ENCODE data around the gene ZW10.

The ZW10 gene

DNA sequence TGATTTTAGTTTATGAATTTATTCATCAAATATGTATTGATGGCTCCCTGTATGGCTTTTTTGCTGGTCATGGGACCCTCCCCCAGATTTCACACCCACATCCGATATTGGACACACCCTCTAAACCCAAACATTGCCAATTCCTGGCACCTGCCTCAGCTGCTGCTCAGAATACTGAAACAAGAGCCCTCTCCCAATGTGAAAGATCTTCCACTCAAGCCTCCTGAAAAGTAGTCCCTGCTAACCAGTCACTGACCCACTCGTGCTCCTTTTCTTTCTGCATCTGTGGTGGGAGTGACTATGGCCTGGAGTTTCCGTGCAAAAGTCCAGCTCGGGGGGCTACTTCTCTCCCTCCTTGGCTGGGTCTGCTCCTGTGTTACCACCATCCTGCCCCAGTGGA is 6.0 kb upstream of the ZW10 start, which contains the start of gene CLDN25:
Gene CLDN25 (plus strand): TSS at position 301 of the 400 bp plus-strand sequence. CDS start 0 bp downstream, at position 301.
- Histone ChIP-seq H3K9ac (ENCODE audit: low read depth, low read length) (no peak within 1 kb of the TSS), H3K4me2 (ENCODE audit: insufficient read depth, low read length) (no peak within 1 kb of the TSS), H3K79me2 (ENCODE audit: insufficient read depth, low read length) (no peaks in the 10 kb centered on the region), H3K27me3 (ENCODE audit: insufficient read depth, low read length, poor library complexity) (peaks cover 19% of the 10 kb centered on the region), H3K27ac (ENCODE audit: low read length) (no peak within 1 kb of the TSS), H3K4me3 (ENCODE audit: low read depth in 1 of 2, low read length in 2 of 2) (no peak within 1 kb of the TSS), H3K9me3 (ENCODE audit: insufficient read depth, low read length, severe bottlenecking) (no peaks in the 10 kb centered on the region), H3K4me1 (ENCODE audit: insufficient read depth, low read length) (peaks cover under 1% of the 10 kb centered on the region; the same call in 1 of the 2 replicates), H3K36me3 (ENCODE audit: insufficient read depth, low read length) (no peaks in the 10 kb centered on the region), H4K20me1 (ENCODE audit: insufficient read depth, low read length) (no peaks in the 10 kb centered on the region), H2AFZ (ENCODE audit: low read depth, low read length) (no peak within 1 kb of the TSS; the same call in 1 of the 2 replicates)
- ATAC-seq (ENCODE audit: insufficient read depth, low read depth) = no peak
- TF ChIP-seq, protein P1, sequence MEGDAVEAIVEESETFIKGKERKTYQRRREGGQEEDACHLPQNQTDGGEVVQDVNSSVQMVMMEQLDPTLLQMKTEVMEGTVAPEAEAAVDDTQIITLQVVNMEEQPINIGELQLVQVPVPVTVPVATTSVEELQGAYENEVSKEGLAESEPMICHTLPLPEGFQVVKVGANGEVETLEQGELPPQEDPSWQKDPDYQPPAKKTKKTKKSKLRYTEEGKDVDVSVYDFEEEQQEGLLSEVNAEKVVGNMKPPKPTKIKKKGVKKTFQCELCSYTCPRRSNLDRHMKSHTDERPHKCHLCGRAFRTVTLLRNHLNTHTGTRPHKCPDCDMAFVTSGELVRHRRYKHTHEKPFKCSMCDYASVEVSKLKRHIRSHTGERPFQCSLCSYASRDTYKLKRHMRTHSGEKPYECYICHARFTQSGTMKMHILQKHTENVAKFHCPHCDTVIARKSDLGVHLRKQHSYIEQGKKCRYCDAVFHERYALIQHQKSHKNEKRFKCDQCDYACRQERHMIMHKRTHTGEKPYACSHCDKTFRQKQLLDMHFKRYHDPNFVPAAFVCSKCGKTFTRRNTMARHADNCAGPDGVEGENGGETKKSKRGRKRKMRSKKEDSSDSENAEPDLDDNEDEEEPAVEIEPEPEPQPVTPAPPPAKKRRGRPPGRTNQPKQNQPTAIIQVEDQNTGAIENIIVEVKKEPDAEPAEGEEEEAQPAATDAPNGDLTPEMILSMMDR (IDR thresholded peaks at IDR 0.05; ENCODE audit: borderline replicate concordance, extremely low read depth, low read length, poor library complexity, severe bottlenecking) = no peak
- TF ChIP-seq EZH2 (IDR thresholded peaks at IDR 0.05; ENCODE audit: borderline replicate concordance, low read depth, low read length, severe bottlenecking) = no peak
- DNase-seq = no peak

DNA sequence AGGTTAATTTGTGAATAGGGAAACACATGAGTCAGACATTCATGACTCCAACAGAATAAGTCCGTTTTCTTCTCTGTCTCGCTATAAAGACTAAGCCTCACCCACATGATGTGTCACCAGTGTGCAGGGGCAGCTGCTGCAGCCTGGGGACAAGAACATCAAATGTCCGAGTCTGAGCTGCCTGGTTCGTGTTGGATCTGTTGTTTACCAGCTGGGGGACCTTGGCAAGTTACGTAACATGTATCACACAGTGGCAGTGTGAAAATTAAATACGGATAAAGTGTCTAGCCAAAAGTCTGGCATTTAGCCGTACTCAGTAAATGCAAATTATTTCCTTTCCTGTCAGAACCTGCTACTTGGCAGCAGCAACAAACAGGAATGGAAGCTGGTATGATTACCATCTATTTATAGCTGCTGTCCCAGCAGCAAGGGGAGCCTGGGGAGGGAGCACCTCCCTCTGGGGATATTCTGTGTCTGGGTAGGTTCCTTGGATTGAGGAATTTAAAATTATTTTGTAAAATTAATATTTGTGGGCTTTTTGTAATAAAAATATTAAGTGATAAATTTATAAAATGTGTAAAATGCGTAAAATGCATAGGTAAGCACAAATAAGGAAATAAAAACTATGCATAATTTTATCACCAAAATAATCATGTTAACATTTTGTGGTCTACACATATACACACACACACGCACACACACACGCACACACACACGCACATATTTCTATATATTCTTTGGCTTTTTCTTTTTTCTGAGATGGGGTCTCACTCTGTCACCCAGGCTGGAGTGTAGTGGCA is 4.8 kb upstream of the ZW10 start:
- no peak for DNase-seq
- H3K27ac ChIP-seq (ENCODE audit: low read length) = no peak overlapping the region
- peaks cover 3% of the 10 kb centered on the region for H3K79me2 ChIP-seq (ENCODE audit: insufficient read depth, low read length)
- no peak overlapping the region for H3K9ac ChIP-seq (ENCODE audit: low read depth, low read length)
- no peak for ATAC-seq (ENCODE audit: insufficient read depth, low read depth)
- H3K4me3 ChIP-seq (ENCODE audit: low read depth in 1 of 2, low read length in 2 of 2) = no peak overlapping the region
- H3K4me2 ChIP-seq (ENCODE audit: insufficient read depth, low read length) = no peak overlapping the region
- TF ChIP-seq, protein P1 (IDR thresholded peaks at IDR 0.05; ENCODE audit: borderline replicate concordance, extremely low read depth, low read length, poor library complexity, severe bottlenecking) = no peak
- TF ChIP-seq EZH2 (IDR thresholded peaks at IDR 0.05; ENCODE audit: borderline replicate concordance, low read depth, low read length, severe bottlenecking) = no peak
- no peak overlapping the region for H2AFZ ChIP-seq (ENCODE audit: low read depth, low read length)
- H3K27me3 ChIP-seq (ENCODE audit: insufficient read depth, low read length, poor library complexity) = peaks cover 19% of the 10 kb centered on the region
- no peaks in the 10 kb centered on the region; the same call in 1 of the 2 replicates for H4K20me1 ChIP-seq (ENCODE audit: insufficient read depth, low read length)
- H3K9me3 ChIP-seq (ENCODE audit: insufficient read depth, low read length, severe bottlenecking) = no peaks in the 10 kb centered on the region
- H3K36me3 ChIP-seq (ENCODE audit: insufficient read depth, low read length) = no peaks in the 10 kb centered on the region
- H3K4me1 ChIP-seq (ENCODE audit: insufficient read depth, low read length) = peaks cover 6% of the 10 kb centered on the region

DNA sequence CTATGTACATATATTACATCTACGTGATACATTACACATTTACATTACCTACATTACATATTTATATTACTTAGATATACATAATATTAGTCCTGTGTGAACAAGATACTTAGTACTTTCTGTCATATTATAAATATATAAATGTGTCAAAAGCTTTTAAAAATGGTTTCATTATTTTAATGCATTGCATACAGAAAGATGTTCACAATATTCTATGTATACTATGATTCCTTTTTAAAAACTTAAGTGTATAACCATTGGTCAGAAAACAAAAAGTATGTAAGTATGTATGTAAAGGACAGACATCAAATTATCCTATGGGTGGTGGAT is 647 bp upstream of the ZW10 start:
- ATAC-seq (ENCODE audit: insufficient read depth, low read depth) = no peak
- H3K4me2 ChIP-seq (ENCODE audit: insufficient read depth, low read length) = peak overlapping the region; percentile 67
- H3K9ac ChIP-seq (ENCODE audit: low read depth, low read length) = peak overlapping the region; percentile 95

More for the DNA sequence above, 647 bp upstream of the ZW10 start:
- Histone ChIP-seq H3K4me1 (ENCODE audit: insufficient read depth, low read length) (peaks cover 17% of the 10 kb centered on the region), H3K4me3 (ENCODE audit: low read depth in 1 of 2, low read length in 2 of 2) (peak overlapping the region; percentile 96 to 98; a peak in 2 of 4 replicates), H2AFZ (ENCODE audit: low read depth, low read length) (peak overlapping the region; percentile 100), H3K27me3 (ENCODE audit: insufficient read depth, low read length, poor library complexity) (peaks cover 4% of the 10 kb centered on the region), H3K79me2 (ENCODE audit: insufficient read depth, low read length) (peaks cover 29% of the 10 kb centered on the region), H3K27ac (ENCODE audit: low read length) (peak overlapping the region; percentile 98), H3K9me3 (ENCODE audit: insufficient read depth, low read length, severe bottlenecking) (no peaks in the 10 kb centered on the region), H3K36me3 (ENCODE audit: insufficient read depth, low read length) (peaks cover 9% of the 10 kb centered on the region; the same call in 1 of the 2 replicates), H4K20me1 (ENCODE audit: insufficient read depth, low read length) (no peaks in the 10 kb centered on the region; the same call in 1 of the 2 replicates)
- no peak for DNase-seq
- no peak for TF ChIP-seq EZH2 (IDR thresholded peaks at IDR 0.05; ENCODE audit: borderline replicate concordance, low read depth, low read length, severe bottlenecking)
- TF ChIP-seq, protein P1 (IDR thresholded peaks at IDR 0.05; ENCODE audit: borderline replicate concordance, extremely low read depth, low read length, poor library complexity, severe bottlenecking) = no peak

All from DND-41 (cell line).